GM12891 (cell line): ENCODE data around the gene ATP12A.

Source experiments
- PAX5 ChIP-seq: IDR thresholded peaks from 2 replicates; pipeline ENCODE4 v1.6.1; 2011; ENCODE audit warnings: low read length, moderate library complexity, mild to moderate bottlenecking; ENCODE audit not compliant: insufficient read depth, severe bottlenecking
- POLR2A ChIP-seq: IDR thresholded peaks from 2 replicates; pipeline ENCODE4 v1.6.1; 2011; ENCODE audit warnings: low read depth, low read length, control low read depth
- POLR2AphosphoS5 ChIP-seq: IDR thresholded peaks from 2 replicates; pipeline ENCODE4 v1.6.1; 2011; ENCODE audit warnings: low read depth, low read length, control low read depth
- POU2F2 ChIP-seq: IDR thresholded peaks from 2 replicates; pipeline ENCODE4 v1.6.1; 2011; ENCODE audit warnings: low read depth, mild to moderate bottlenecking, control low read depth, low read length, moderate library complexity
- TAF1 ChIP-seq: IDR thresholded peaks from 2 replicates; pipeline ENCODE4 v1.6.1; 2011; ENCODE audit warnings: low read depth, low read length, control low read depth

DNA sequence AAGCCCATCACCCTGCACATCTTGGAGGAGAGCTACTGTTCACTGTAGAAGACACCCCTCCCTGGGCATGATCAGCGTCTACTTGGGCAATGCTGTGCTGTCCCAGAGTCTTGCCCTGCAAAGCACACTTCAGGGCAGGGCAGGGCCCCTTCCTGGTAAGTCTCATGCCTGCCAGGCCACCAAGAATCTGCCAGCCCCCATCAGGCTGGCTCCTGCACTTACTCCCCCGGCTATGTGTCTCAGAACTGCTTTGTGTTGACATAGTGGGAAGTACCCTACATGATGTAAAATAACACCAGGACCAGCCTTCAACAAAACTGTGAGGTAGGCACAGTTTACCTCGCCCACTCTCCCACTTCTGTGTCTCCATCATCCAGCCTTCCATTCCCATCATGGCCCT is 27.8 kb upstream of the ATP12A start:
- TF ChIP-seq POLR2A: no peak
- no peak for TF ChIP-seq POLR2AphosphoS5
- no peak for TF ChIP-seq PAX5
- no peak for TF ChIP-seq POU2F2
- TF ChIP-seq TAF1: no peak
